LNCAP (cell line): ENCODE measurements around the gene MEN1.

Experiments used
- CTCF ChIP-seq: fragments of 450-650 bp; IDR thresholded peaks from 2 replicates; pipeline ENCODE4 v1.5.1; 2017; ENCODE audit warnings: mild to moderate bottlenecking

MEN1 gene

GRCh38 chr11:64810271-64810890 is at the start of gene MEN1:
TSS of gene MEN1 (minus strand) at chr11:64810551. CDS start at chr11:64810109, 442 bp downstream.
- no peak for TF ChIP-seq CTCF

- no peak for TF ChIP-seq CTCF
Measured at GRCh38 chr11:64859542-64860414, 49.4 kb upstream of the MEN1 start.

GRCh38 chr11:64858467-64859263 is 48.3 kb upstream of the MEN1 start:
- TF ChIP-seq CTCF = no peak

- no peak for TF ChIP-seq CTCF
Measured at GRCh38 chr11:64857485-64857884, 47.1 kb upstream of the MEN1 start.

- TF ChIP-seq CTCF = no peak
Measured at GRCh38 chr11:64856382-64857227, 46.3 kb upstream of the MEN1 start.

GRCh38 chr11:64855596-64856304 is 45.4 kb upstream of the MEN1 start:
- no peak for TF ChIP-seq CTCF
